ENCODE data around the gene PLP2. TPM values are rescaled to one million over a fixed set of nuclear protein-coding genes. Genes with fewer than 3 reads are reported as not detected.
A peak's percentile ranks its signal among the peaks of the same experiment; 100 is the strongest.

Gene PLP2
- total and polyA plus RNA-seq, 2 of the 13 experiments (the other 11 are each of a cell fraction or from before 2014, with no cell fraction given), result 0.40 to 3.6 TPM

GRCh38 chrX:49186125-49187027 lies 14.7 kb downstream of the PLP2 start, which contains the start of gene PRICKLE3 (continued):
- TF ChIP-seq, protein P1, sequence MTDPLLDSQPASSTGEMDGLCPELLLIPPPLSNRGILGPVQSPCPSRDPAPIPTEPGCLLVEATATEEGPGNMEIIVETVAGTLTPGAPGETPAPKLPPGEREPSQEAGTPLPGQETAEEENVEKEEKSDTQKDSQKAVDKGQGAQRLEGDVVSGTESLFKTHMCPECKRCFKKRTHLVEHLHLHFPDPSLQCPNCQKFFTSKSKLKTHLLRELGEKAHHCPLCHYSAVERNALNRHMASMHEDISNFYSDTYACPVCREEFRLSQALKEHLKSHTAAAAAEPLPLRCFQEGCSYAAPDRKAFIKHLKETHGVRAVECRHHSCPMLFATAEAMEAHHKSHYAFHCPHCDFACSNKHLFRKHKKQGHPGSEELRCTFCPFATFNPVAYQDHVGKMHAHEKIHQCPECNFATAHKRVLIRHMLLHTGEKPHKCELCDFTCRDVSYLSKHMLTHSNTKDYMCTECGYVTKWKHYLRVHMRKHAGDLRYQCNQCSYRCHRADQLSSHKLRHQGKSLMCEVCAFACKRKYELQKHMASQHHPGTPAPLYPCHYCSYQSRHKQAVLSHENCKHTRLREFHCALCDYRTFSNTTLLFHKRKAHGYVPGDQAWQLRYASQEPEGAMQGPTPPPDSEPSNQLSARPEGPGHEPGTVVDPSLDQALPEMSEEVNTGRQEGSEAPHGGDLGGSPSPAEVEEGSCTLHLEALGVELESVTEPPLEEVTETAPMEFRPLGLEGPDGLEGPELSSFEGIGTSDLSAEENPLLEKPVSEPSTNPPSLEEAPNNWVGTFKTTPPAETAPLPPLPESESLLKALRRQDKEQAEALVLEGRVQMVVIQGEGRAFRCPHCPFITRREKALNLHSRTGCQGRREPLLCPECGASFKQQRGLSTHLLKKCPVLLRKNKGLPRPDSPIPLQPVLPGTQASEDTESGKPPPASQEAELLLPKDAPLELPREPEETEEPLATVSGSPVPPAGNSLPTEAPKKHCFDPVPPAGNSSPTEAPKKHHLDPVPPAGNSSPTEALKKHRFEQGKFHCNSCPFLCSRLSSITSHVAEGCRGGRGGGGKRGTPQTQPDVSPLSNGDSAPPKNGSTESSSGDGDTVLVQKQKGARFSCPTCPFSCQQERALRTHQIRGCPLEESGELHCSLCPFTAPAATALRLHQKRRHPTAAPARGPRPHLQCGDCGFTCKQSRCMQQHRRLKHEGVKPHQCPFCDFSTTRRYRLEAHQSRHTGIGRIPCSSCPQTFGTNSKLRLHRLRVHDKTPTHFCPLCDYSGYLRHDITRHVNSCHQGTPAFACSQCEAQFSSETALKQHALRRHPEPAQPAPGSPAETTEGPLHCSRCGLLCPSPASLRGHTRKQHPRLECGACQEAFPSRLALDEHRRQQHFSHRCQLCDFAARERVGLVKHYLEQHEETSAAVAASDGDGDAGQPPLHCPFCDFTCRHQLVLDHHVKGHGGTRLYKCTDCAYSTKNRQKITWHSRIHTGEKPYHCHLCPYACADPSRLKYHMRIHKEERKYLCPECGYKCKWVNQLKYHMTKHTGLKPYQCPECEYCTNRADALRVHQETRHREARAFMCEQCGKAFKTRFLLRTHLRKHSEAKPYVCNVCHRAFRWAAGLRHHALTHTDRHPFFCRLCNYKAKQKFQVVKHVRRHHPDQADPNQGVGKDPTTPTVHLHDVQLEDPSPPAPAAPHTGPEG (CRISPR knock-in tag; IDR thresholded peaks at IDR 0.05), result no peak
- TF ChIP-seq, protein P2, sequence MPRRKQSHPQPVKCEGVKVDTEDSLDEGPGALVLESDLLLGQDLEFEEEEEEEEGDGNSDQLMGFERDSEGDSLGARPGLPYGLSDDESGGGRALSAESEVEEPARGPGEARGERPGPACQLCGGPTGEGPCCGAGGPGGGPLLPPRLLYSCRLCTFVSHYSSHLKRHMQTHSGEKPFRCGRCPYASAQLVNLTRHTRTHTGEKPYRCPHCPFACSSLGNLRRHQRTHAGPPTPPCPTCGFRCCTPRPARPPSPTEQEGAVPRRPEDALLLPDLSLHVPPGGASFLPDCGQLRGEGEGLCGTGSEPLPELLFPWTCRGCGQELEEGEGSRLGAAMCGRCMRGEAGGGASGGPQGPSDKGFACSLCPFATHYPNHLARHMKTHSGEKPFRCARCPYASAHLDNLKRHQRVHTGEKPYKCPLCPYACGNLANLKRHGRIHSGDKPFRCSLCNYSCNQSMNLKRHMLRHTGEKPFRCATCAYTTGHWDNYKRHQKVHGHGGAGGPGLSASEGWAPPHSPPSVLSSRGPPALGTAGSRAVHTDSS (CRISPR knock-in tag; conservative IDR thresholded peaks at IDR 0.05), result 0 out of 2 replicates have a peak, but pooled peaks have one; percentile 66
- TF ChIP-seq YY1 (IDR thresholded peaks at IDR 0.05; ENCODE audit: insufficient read depth, insufficient replicate concordance, low read depth, low read length), result peak; percentile 60
- peak; percentile 22; the same call in 1 of the 2 replicates for TF ChIP-seq BCL6 (CRISPR knock-in tag; IDR thresholded peaks at IDR 0.05)
- TF ChIP-seq ZBED4 (CRISPR knock-in tag; IDR thresholded peaks at IDR 0.05; ENCODE audit: borderline replicate concordance), result peak; percentile 98; the same call in 1 of the 2 replicates
- no peak for TF ChIP-seq SRSF4 (IDR thresholded peaks at IDR 0.05; ENCODE audit: low read depth, low read length, poor library complexity, severe bottlenecking)
- peak; percentile 71 for TF ChIP-seq PHF20 (CRISPR knock-in tag; IDR thresholded peaks at IDR 0.05)
- no peak for TF ChIP-seq SNAPC2 (CRISPR knock-in tag; IDR thresholded peaks at IDR 0.05)
- no peak for TF ChIP-seq CHD4 (IDR thresholded peaks at IDR 0.05; ENCODE audit: borderline replicate concordance, low read length)
- TF ChIP-seq PCBP2 (optimal IDR thresholded peaks at IDR 0.05; ENCODE audit: low read depth, low read length, poor library complexity, severe bottlenecking), result no peak
- peak; percentile 88 for TF ChIP-seq ZBTB38 (CRISPR knock-in tag; IDR thresholded peaks at IDR 0.05)
- no peak for TF ChIP-seq ZNF790 (CRISPR knock-in tag; IDR thresholded peaks at IDR 0.05; ENCODE audit: borderline replicate concordance)
- TF ChIP-seq, protein P3, sequence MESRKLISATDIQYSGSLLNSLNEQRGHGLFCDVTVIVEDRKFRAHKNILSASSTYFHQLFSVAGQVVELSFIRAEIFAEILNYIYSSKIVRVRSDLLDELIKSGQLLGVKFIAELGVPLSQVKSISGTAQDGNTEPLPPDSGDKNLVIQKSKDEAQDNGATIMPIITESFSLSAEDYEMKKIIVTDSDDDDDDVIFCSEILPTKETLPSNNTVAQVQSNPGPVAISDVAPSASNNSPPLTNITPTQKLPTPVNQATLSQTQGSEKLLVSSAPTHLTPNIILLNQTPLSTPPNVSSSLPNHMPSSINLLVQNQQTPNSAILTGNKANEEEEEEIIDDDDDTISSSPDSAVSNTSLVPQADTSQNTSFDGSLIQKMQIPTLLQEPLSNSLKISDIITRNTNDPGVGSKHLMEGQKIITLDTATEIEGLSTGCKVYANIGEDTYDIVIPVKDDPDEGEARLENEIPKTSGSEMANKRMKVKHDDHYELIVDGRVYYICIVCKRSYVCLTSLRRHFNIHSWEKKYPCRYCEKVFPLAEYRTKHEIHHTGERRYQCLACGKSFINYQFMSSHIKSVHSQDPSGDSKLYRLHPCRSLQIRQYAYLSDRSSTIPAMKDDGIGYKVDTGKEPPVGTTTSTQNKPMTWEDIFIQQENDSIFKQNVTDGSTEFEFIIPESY (CRISPR knock-in tag; IDR thresholded peaks at IDR 0.05), result no peak
- TF ChIP-seq XRCC5 (optimal IDR thresholded peaks at IDR 0.05; ENCODE audit: low read length), result peak; percentile 77
